HuH-7 (cell line): Measurements from ENCODE around the gene ROBO1.
"Not testable (repeated sequence)": the region's sequence is repeated elsewhere in the genome, so short reads cannot be mapped to it uniquely, and the experiment has no call there.

ENCODE experiments used
- DNase-seq: peaks from one replicate; pipeline ENCODE4 v3.0.0; 2011; ENCODE audit warnings: low spot score

The ROBO1 gene

DNA sequence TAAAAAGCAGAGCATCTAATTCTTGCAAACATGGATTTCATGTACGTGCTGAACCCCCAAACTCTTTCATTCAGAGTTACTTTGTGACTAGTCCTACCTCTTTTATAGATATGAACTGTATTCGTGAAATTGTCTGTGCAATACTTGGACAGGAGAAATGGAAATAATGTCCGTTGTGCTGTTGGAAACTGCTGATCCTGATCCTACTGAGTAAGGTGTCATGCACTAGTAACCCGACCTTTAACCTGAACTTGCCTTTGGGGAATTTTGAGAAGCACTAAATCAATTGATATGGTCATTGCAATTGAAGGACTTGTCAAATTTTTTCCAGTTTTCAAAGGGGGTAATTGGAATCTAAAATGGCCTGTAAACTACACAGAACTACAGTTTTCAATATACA lies 856.4 kb downstream of the ROBO1 start:
- no peak for DNase-seq

DNA sequence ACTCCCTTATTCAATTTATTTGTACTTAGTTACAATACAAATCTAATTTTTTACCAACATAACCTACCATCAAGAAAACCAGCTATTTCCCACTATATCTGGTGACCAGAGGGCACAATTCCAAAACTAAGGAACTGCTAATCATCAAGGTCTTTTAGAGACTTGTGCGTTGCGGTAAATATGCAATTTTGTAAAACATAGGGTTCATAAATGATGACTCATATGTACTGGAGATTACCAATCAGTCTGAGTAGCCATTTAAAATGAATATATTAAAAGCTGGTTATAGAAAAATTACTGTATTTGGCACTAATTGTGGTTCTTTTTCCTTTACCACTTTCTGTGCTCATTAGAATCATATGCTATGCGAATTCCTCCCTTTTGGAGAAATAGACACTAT lies 859.6 kb downstream of the ROBO1 start:
- DNase-seq = no peak

DNA sequence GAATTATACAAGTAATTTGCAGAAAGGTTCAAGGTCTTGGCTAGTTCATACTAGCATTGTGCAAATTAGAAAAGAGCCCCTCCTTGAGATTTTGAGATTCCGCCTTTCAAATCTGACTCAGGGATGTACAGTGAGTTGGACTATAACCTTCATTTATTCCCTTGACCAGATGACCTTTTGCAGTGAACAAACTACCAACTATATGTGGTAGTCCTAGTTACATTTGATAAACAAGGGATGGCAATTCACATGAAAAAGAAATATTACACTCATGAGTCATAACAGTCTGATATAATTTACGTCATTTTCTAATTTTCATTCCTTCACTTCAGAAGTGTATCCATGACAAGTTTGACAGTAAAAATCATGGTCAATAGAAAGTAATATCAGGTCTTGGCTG lies 860.4 kb downstream of the ROBO1 start:
- DNase-seq = no peak

- DNase-seq = no peak
These were observed 860.9 kb downstream of the ROBO1 start for GRCh38 chr3:78906930-78907329.

DNA sequence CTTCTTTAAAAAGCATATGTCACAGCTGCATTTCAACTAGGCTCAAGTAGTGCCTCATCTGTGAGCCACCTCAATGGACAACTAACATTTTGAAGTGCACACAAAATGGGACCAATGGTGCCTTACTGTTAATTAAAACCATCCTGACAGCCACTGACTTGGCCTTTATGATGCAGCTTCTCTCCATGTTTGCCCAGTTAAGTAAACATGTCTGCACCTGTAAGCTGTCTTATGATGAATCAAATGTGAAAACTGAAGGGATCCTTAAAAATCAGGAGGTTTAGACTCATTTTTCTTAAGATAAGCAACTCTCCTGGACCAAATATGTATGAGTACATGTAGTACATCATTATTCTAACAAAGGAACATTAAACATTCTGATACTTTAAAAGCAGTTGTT lies 861.6 kb downstream of the ROBO1 start:
- no peak for DNase-seq

DNA sequence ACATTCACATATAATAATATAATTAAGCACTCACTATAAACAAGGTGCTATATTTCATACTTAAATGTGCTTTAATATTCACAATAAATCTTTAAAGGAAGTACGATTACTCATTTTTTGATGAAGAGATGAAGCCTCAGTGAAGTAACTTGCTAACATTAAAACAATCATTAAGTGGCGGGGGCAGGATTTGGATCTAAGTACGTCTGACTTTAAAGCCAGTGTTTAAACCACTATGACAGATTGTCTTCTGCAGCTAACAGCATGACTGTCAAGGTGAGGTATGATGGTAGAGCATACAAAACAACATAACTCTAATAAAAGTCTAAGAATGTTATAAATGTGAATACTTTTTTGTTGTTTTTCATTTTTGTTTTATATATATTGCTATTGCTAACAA lies 862.1 kb downstream of the ROBO1 start:
- DNase-seq = no peak

DNA sequence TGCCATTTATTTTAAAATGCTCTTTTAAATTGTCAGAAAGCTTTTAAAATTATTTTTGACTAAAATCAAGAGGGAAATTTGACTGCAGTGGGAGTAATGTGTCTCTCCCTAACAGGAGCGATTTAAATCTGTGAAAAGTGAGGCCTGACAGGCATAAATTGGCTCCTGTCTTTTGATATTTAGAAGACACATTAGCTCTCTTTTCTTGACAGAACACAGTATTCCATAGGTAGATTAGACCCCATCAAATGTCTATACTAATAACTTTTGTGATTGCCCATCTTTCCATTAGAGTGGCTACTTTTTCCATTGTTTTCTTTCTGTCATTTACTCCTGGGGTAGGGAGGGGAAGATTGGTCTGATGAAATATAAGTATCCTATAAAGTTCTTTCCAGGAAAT lies 866.3 kb downstream of the ROBO1 start:
- DNase-seq = no peak

- no peak for DNase-seq
These were observed 866.9 kb downstream of the ROBO1 start for GRCh38 chr3:78900880-78901279.

DNA sequence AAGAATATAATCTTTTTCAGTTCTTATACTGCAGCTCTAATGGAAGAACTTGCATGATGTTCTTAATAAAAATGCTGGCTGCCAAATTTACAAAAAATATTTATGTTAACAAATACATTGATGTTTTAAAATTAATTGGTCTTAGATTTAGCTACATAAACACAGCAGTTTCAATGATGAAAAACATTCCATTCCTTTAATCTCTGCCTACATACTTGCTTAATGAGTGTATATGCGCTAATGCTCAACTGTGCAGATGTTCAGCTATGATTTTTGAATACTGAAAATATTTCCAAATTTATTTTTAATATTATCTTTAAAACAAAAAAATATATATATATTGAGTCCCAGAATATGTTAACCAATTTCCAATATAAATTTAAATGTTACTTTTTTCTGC lies 867.4 kb downstream of the ROBO1 start:
- no peak for DNase-seq

GRCh38 chr3:78895528-78895927 lies 872.3 kb downstream of the ROBO1 start:
- no peak for DNase-seq

DNA sequence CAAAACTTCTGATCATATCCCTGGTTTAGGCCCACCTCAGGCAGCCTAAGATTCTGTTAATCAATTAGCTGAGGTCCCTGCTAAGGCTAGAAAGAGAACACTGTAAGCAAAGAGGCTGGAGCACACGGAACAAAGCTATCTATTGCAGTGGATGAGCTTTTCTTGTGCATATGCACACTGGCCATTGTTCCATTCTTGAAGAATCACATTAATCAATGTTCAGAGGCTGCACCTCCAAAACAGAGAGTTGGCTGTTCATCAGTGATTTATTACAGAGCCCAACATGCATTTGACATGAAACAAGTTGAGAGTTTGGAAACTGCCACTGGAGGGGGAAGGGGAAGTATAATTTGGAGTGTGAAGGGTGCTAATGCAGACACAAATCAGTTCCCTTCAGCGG lies 873.0 kb downstream of the ROBO1 start:
- DNase-seq = no peak

DNA sequence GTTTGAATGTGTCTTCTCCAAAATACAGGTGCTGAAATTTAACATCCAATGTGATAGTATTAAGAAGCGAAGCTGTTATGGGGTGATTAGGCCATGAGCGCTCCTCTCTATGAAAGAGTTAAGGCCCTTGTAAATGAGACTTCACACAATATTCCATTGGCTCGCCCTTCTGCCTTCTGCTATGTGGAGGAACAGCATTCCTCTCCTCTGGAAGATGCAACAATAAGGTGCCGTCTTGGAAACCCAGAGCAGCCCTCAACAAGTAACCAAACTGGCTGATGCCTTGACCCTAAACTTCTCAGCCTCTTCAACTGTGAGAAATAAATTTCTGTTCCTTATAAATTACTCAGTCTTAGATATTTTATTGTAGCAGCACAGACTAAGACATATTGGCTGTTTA lies 874.6 kb downstream of the ROBO1 start:
- no peak for DNase-seq

DNA sequence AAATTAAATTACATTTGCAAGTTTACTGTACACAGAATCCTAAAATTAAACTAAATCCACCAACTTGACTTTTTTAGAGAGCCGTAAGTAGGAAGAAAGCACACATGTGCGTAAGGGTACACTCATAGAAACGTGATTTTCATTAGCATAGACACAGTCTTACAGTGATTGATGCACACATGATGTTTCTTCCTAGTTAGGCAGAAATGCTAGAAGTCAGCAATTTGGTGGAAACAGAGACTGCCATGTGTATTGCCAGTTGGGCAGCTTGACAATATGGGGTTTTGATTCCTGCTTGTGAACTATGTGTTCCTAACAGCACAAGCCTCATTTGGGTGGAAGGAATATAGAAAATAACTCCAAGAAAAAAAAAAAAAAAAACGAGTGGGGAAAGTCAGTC lies 878.5 kb downstream of the ROBO1 start:
- DNase-seq = no peak

GRCh38 chr3:78888635-78889034 lies 879.2 kb downstream of the ROBO1 start:
- no peak for DNase-seq

GRCh38 chr3:78887547-78888011 lies 880.2 kb downstream of the ROBO1 start:
- DNase-seq = no peak

DNA sequence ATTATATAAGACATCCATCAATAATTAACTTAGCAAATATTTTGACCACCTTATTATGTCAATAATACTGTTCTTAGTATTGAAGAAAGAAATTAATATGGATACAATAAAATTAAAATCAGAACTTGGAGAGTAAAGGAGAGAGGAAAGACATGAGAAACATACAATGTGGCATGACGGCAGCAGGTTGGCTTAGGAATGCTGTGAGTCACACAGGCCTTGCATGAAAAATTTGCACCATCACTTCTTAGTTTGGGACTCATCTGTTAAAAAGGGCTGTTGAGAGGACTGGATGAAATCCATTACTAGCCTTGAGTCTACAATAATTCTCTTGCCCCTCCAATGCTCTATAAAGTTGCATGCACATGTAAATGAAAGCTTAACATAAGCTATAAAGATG lies 880.8 kb downstream of the ROBO1 start:
- DNase-seq = no peak

DNA sequence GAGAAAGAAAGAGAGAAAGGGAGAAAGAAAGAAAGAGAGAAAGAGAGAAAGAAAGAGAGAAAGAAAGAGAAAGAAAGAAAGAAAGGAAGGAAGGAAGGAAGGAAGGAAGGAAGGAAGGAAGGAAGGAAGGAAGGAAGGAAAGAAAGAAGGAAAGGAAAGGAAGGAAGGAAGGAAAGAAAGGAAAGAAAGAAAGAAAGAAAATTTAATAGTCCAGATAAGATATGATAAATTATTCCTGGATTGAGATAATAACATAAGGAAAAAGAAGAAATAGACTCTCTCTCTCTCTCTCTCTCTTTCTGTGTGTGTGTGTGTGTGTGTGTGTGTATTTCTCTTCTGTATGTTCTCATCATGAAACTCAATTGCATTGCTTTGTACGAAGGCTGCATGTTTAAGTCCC lies 883.2 kb downstream of the ROBO1 start:
- DNase-seq = not testable (repeated sequence)

- no peak for DNase-seq
These were observed 885.5 kb downstream of the ROBO1 start for GRCh38 chr3:78882251-78882650.

DNA sequence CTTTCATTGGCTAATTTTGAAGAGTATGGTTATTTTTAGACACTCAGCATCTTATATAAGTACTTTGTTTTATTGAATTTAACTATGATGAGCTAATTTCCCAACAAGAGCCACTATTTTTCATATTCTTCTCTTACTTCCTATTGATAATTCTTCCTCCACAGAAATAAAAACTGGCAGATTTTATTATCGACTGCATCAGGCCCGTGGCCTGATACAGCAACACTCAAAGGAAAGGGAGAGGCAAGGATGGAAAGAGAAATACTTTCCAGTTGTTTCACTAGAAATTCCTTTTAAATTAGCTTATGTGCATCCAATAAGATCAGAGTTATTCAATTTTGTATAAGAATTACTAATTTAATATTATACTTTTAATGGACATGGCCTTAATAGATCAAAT lies 886.3 kb downstream of the ROBO1 start:
- DNase-seq = no peak

GRCh38 chr3:78880603-78881461 lies 887.0 kb downstream of the ROBO1 start:
- DNase-seq = no peak

DNA sequence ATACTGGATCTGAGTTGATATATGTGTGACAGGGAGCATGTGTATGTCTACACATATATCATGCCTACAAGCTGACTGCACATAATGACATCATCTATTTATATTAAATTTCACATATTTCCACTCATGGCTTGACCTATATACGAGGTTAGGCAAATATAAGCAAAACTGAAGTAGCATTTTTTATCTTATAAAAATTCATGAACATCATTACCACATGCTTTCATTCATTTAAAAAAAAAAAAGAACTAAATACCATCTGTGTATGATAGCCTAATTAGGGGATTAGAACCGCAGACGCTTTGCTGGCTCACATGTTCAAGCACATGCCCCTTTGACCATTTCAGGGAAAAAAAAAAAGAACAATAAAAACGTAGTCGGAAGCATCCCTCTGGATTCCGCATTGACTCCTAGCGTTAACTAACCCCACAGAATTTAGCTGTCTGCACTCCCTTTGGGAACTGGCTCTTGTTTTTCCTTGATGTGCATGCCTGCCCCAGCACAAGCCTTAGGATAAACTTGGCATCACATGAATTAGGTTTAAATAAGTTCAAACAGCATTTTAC lies 888.4 kb downstream of the ROBO1 start:
- DNase-seq = no peak

DNA sequence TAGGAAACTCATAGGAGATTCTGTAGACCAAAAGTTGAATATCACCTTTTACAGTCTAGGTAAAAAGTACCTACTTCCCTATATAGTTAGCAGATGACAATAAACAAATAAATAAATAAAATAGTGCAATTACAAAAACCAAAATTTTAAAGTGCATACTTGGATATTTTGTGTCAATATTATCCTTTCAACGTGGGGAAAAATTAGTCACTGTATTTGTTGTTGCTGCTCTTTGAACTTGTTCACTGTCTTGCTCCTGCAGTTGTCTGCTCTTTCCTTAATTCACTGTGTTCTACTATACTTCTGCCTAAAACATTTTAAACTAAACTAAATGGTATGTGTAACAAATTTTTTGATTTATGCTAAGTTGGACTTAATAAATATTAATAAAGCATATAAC lies 889.0 kb downstream of the ROBO1 start:
- no peak for DNase-seq

GRCh38 chr3:78878011-78878410 lies 889.8 kb downstream of the ROBO1 start:
- DNase-seq = no peak

GRCh38 chr3:78875851-78876250 lies 891.9 kb downstream of the ROBO1 start:
- DNase-seq = no peak
